Adipose tissue (tissue), 3 donors: ENCODE measurements around the gene PINLYP. TPM values are rescaled to one million over a fixed set of nuclear protein-coding genes. Genes with fewer than 3 reads are reported as not detected.
A peak's percentile ranks its signal among the peaks of the same experiment; 100 is the strongest.
"Not testable (repeated sequence)": the region's sequence is repeated elsewhere in the genome, so short reads cannot be mapped to it uniquely, and the experiment has no call there.

Experiments
- H3K27ac ChIP-seq: one replicate; pipeline ENCODE4 v1.5.1; 2013; ENCODE audit warnings: low read depth, low read length
- WGBS, 3 donors: extraction: QIAGEN DNeasy Blood & Tissue Kit; methylation state at CpG; one replicate each; pipeline ENCODE4 v1.1.7; 2013; 5-methylcytosine and 5-hydroxymethylcytosine counted together
- polyA plus RNA-seq, 3 donors: library from polyadenylated mRNA; stranded (reverse); fragments of 200-250 nt; gene quantifications; one replicate each; pipeline ENCODE4 v1.2.3, GENCODE V29; 2013
- donor health status: healthy with polysubstance abuse.
- donor health status: Bipolar disorder and iron deficiency.
- donor health status: healthy.

The PINLYP gene
- polyA plus RNA-seq, 3 donors, result 2.7 to 22.4 (median 9.6) TPM

GRCh38 chr19:43595999-43596841, 20.6 kb downstream of the PINLYP start, which contains the start of the genes IRGQ and ZNF576:
TSS of gene IRGQ (minus strand) at chr19:43596134. CDS start at chr19:43595338, 796 bp downstream.
TSS of gene ZNF576 (plus strand) at chr19:43596595. CDS start at chr19:43597109, 514 bp downstream.
- WGBS, 3 donors, result 0 to 1% (median 0%) methylated on average over 60 of the region's 60 CpGs
- H3K27ac ChIP-seq, result peak within 1 kb of the TSS; percentile 85

GRCh38 chr19:43596842-43597461, 21.4 kb downstream of the PINLYP start:
- WGBS, 3 donors, result 22 to 23% (median 22%) methylated on average over 7 of the region's 7 CpGs
- H3K27ac ChIP-seq, result peak overlapping the region; percentile 85

GRCh38 chr19:43597876-43598275, 22.3 kb downstream of the PINLYP start:
- no peak overlapping the region for H3K27ac ChIP-seq
- 33 to 47% (median 38%) methylated on average over 5 of the region's 5 CpGs for WGBS, 3 donors

DNA sequence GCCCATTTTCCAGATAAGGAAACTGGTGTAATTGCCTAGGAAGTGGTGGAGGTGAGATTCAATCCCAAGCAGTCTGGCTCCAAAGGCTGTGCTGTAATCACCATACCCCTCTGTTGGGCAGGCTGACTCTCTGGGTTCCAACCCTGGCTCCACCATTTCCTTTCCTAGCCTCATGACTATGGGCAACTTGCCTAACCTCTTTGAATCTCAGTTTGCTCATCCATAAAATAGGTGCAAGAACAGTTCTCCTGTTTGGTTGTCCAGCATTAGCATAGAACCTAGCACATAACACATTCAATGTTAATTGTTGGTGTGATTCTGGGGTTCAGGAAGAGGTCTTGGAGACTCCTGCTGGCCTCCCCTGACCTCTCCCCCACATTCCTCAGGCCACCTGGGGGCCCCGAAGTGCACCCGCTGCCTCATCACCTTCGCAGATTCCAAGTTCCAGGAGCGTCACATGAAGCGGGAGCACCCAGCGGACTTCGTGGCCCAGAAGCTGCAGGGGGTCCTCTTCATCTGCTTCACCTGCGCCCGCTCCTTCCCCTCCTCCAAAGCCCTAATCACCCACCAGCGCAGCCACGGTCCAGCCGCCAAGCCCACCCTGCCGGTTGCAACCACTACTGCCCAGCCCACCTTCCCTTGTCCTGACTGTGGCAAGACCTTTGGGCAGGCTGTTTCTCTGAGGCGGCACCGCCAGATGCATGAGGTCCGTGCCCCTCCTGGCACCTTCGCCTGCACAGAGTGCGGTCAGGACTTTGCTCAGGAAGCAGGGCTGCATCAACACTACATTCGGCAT, 23.0 kb downstream of the PINLYP start:
- WGBS, 3 donors, result 91 to 95% (median 91%) methylated on average over 16 to 19 of the region's 19 CpGs
- no peak overlapping the region for H3K27ac ChIP-seq

GRCh38 chr19:43599635-43600295, 24.2 kb downstream of the PINLYP start:
- 76 to 91% (median 88%) methylated on average over 4 of the region's 4 CpGs for WGBS, 3 donors

GRCh38 chr19:43600326-43600725, 24.7 kb downstream of the PINLYP start:
- H3K27ac ChIP-seq, result not testable (repeated sequence)
- 64 to 85% (median 85%) methylated on average over 5 of the region's 5 CpGs for WGBS, 3 donors

More at GRCh38 chr19:43599635-43600295, 24.2 kb downstream of the PINLYP start:
- no peak overlapping the region for H3K27ac ChIP-seq

DNA sequence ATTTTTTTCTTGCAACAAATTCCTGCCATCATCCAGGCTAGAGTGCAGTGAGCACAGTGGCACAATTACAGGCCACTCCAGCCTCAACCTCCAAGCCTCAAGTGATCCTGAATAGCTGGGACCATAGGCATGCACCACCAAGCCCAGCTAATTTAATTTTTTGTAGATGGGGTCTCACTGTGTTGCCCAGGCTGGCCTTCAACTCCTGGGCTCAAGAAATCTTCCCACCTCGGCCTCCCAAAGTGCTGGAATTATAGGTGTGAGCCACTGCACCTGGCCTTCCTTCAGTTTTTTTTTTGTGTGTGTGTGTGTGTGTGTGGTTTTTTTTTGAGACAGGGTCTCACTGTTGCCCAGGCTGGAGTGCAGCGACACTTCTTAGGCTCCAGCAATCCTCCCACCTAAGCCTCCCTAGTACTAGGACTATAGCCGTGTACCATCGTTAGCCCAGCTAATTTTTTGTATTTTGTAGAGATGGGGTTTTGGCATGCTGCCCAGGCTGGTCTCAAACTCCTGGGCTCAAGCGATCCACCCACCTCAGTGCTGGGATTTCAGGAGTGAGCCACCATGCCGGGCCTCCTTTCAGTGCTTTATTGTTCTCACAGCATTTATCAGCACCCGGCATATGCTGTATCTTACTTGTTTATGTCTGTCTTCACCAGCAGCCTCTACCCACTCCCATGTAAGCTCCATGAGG, 30.4 kb downstream of the PINLYP start:
- 51 to 90% (median 84%) methylated on average over 7 of the region's 7 CpGs for WGBS, 3 donors
- no peak overlapping the region for H3K27ac ChIP-seq

- 52 to 90% (median 89%) methylated on average over 7 of the region's 7 CpGs for WGBS, 3 donors
- no peak overlapping the region for H3K27ac ChIP-seq
Observed at GRCh38 chr19:43606569-43607229, 31.1 kb downstream of the PINLYP start.

DNA sequence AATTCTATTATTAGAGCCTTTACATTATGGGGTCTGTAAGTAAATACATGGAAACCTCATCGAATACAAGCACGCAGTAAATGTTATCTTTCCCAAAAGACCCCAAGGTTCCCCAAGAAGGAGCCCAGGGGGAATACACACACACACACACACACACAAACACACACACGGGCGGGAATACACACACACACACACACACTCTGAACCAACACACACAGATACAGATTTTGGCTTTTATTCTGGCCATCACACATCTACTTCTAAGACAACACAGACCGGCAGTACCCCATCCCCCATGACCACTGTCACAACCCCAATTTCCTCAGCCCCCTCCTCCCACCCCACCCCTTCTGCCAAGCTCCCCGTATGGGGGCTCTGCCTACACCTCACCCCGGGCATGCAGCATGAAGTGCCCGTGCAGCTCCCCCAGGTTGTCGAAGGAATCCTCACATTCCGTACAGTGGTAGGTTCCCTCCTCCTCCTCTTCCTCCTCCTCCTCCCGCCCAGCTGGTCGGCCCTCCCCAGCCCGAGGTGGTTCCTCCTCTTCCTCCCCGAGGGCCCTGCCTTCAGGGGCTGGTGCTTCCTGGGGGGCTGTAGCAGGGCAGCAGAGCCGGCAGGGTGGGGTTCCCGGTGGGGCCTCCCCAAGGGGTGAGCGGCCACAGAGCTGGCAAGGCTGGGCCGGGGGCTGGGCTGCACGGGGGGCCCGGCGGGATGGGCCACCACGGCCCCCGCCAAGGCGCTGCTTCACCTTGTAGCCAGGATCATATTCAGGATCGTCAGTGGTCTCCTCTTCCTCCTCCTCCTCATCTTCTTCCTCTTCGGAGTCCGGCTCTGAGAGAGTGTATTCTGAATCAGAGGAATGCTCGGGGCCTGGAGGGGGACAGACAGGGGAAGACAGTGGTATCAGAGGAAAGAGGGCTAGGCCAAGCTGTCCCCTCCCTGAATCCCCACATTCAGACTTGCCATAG, 31.9 kb downstream of the PINLYP start:
- H3K27ac ChIP-seq, result no peak overlapping the region
- 60 to 85% (median 61%) methylated on average over 23 to 28 of the region's 28 CpGs for WGBS, 3 donors

DNA sequence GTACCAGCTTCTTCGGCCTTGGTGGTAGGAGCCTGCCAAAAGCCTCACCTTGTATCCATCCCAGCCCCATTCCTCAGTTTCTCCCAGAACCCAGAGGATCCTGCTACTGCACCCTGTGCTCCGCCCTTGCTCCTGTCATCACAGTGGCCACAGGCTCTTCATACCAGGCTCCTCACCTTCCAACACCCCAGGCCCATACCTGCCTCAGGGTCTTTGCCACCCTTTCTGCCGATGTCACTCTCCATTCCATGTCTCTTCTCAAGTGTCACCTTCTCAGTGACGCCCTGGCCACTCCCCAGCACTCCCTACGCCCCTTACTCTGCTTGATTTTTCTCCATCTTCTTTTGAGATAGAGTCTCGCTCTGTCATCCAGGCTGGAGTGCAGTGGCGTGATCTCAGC, 34.3 kb downstream of the PINLYP start:
- WGBS, 3 donors, result 87 to 92% (median 91%) methylated on average over 7 of the region's 7 CpGs
- no peak overlapping the region for H3K27ac ChIP-seq

DNA sequence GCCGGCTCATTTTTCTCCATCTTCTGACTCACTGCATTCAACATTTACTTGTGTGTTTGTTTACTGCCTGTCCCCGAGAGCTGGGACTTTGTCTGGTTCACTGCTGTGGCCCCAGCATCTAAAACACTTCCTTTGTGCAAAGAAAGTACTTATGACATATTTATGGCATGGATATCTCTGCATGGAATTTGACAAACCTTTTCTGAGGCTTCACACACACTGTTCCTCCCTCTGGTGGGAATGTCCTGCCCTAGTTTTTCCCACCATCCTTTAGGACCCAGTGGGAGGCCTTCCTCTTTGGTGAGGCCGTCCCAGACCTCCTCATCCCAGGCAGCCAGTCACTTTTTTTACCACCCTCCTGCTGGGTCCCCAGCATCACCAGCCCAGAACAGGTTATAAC, 34.9 kb downstream of the PINLYP start:
- no peak overlapping the region for H3K27ac ChIP-seq
- 75 to 81% (median 76%) methylated on average over 3 of the region's 3 CpGs for WGBS, 3 donors

DNA sequence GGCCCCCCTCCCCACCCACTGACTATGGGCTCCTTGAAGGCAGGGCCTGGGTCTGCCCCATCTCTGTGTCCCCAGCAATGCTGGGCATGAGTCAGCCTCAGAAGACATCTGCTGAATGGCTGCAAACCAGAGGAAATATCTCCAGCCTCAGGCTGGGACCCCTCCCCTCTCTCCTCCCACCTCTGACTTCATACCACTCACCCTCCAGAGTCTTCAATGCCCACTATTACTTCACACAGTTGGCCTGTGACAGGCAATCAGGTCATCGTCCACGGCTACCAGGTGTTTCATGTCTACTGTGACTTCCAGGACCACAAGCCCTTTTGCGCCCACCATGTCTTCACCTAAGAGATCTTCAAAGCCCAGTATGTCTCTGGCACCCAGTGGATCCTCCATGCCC, 36.2 kb downstream of the PINLYP start, which contains the start of gene SRRM5:
Gene SRRM5 (plus strand): TSS at position 301 of the 400 bp plus-strand sequence. CDS start 34 bp downstream, at position 335.
- WGBS, 3 donors, result 85 to 92% (median 88%) methylated on average over 3 of the region's 3 CpGs
- H3K27ac ChIP-seq, result no peak within 1 kb of the TSS

GRCh38 chr19:43612374-43612773, 36.8 kb downstream of the PINLYP start:
- no peak overlapping the region for H3K27ac ChIP-seq
- WGBS, 3 donors, result 95 to 98% (median 97%) methylated on average over 12 of the region's 12 CpGs

GRCh38 chr19:43616306-43616705, 40.7 kb downstream of the PINLYP start:
- 27 to 78% (median 71%) methylated on average over 1 of the region's 1 CpG for WGBS, 3 donors
- no peak overlapping the region for H3K27ac ChIP-seq

DNA sequence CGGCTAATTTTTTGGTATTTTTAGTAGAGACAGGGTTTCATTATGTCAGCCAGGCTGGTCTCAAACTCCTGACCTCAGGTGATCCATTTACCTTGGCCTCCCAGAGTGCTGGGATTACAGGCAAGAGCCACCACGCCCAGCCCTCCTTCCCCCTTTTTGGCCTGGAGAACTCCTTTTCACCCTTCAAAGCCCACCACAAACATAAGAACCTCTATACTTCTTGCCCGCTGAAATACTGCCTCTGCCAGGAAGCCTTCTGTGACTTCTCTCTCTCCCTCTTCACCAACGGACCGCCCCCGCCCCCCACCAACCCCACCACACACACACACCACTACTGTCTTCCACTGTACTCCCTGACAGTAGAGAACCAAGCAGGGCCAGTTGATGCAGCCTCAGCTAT, 41.4 kb downstream of the PINLYP start:
- H3K27ac ChIP-seq, result no peak overlapping the region
- 88 to 91% (median 90%) methylated on average over 6 of the region's 6 CpGs for WGBS, 3 donors

GRCh38 chr19:43618921-43619261, 43.3 kb downstream of the PINLYP start:
- no peak overlapping the region for H3K27ac ChIP-seq
- 0 to 1% (median 1%) methylated on average over 14 of the region's 14 CpGs for WGBS, 3 donors
